CD4-positive, alpha-beta memory T cell (primary cell): ENCODE measurements around the gene TC2N. TPM values are rescaled to one million over a fixed set of nuclear protein-coding genes. Genes with fewer than 3 reads are reported as not detected.

Experiments
- CTCF ChIA-PET: fragments of 350-600 bp; sonication (Branson Sonifier 250); formaldehyde crosslinking; loops from one replicate; lab custom pipeline; 2021; ENCODE audit warnings: inconsistent platforms; ENCODE audit not compliant: partially characterized antibody; lab: Charles Lee
- POLR2A ChIA-PET: fragments of 350-600 bp; sonication (Branson Sonifier 250); formaldehyde crosslinking; loops from one replicate; lab custom pipeline; 2021; ENCODE audit not compliant: partially characterized antibody; lab: Charles Lee
- DNase-seq, 5 donors: peaks; one replicate each; pipeline versions ENCODE4 v3.0.0 to v3.0.0-alpha.2; 2020 to 2022; ENCODE audit warnings: mixed read lengths in 1 of 5
- H3K27ac ChIP-seq: one replicate; pipeline ENCODE4 v1.7.0; 2013; ENCODE audit warnings: low read depth, low read length
- H3K27me3 ChIP-seq: 2 replicates; pipeline ENCODE4 v1.7.0; 2013; ENCODE audit warnings: mild to moderate bottlenecking, low read length, moderate library complexity; ENCODE audit not compliant: insufficient read depth
- H3K36me3 ChIP-seq: 2 replicates; pipeline ENCODE4 v1.7.0; 2013; ENCODE audit warnings: mild to moderate bottlenecking, low read length, moderate library complexity; ENCODE audit not compliant: insufficient read depth
- H3K4me1 ChIP-seq: 2 replicates; pipeline ENCODE4 v1.7.0; 2013; ENCODE audit warnings: mild to moderate bottlenecking, low read length, moderate library complexity; ENCODE audit not compliant: insufficient read depth
- H3K4me3 ChIP-seq, 2 donors: one replicate each; pipeline ENCODE4 v1.7.0; 2013; ENCODE audit warnings: low read length in 2 of 2, mild to moderate bottlenecking in 1 of 2
- H3K9me3 ChIP-seq, 2 donors: one replicate each; pipeline ENCODE4 v1.7.0; 2013; ENCODE audit warnings: low read length in 2 of 2, control low read depth in 1 of 2; ENCODE audit not compliant: control insufficient read depth in 1 of 2
- H3K27ac Mint-ChIP-seq, 7 donors: one replicate each; pipeline ENCODE4 v1.8.0; 2020 to 2021; ENCODE audit warnings: mixed read lengths in 7 of 7, mild to moderate bottlenecking in 6 of 7, inconsistent platforms in 3 of 7, moderate library complexity in 3 of 7
- H3K27me3 Mint-ChIP-seq, 2 donors: one replicate each; pipeline ENCODE4 v1.8.0; 2020 to 2021; ENCODE audit warnings: mixed read lengths in 2 of 2
- H3K36me3 Mint-ChIP-seq, 2 donors: one replicate each; pipeline ENCODE4 v1.8.0; 2020 to 2021; ENCODE audit warnings: mixed read lengths in 2 of 2, inconsistent platforms in 1 of 2, mild to moderate bottlenecking in 1 of 2
- H3K4me1 Mint-ChIP-seq, 4 donors: one replicate each; pipeline ENCODE4 v1.8.0; 2020 to 2021; ENCODE audit warnings: mixed read lengths in 4 of 4, mild to moderate bottlenecking in 1 of 4
- H3K4me3 Mint-ChIP-seq, 8 donors: one replicate each; pipeline ENCODE4 v1.8.0; 2020 to 2021; ENCODE audit warnings: mixed read lengths in 8 of 8, mild to moderate bottlenecking in 7 of 8, moderate library complexity in 6 of 8, inconsistent platforms in 3 of 8
- H3K9me3 Mint-ChIP-seq, 8 donors: one replicate each; pipeline ENCODE4 v1.8.0; 2020 to 2021; ENCODE audit warnings: mixed read lengths in 8 of 8, mild to moderate bottlenecking in 5 of 8, inconsistent platforms in 3 of 8, moderate library complexity in 1 of 8
- intact Hi-C: fragments of 100-400 bp; cut with micrococcal nuclease; formaldehyde crosslinking; loops from one replicate; pipeline ENCODE4 v1.15.1; 2023
- polyA plus RNA-seq, 2 donors: library from polyadenylated mRNA; unstranded; fragments of 300-500 nt; fragmentation: Illumina TruSeq; gene quantifications; one replicate each; pipeline ENCODE4 v1.2.3, GENCODE V29; 2021
- total RNA-seq, 2 experiments: library from RNA; stranded (reverse); gene quantifications; one replicate each; pipeline ENCODE4 v1.2.3, GENCODE V29; 2021

TC2N gene
- total and polyA plus RNA-seq, 4 experiments from 2014 or later = 234 to 325 (median 291) TPM

DNA sequence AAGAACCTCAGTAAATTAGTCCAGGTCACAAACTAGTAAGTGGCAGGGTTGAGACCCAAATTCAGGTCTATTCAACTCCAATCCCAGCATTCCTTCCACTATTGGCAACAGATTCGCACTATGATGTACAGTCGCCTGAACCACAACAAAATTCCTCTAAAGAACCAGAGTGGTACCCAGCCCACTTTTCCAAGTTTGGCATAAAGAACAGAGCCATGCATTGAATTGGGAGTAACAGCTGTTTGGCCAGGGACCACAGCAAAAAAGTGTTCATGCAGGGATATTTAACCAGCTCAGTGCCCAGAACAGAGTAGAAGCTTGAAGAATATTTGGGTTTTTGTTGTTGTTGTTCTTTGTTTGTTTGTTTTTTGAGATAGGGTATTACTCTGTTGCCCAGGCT, 9.7 kb downstream of the TC2N start:
- Mint-ChIP-seq H3K36me3 (peaks cover 62 to 64% of the 10 kb centered on the region in 2 donors), H3K4me1 (peaks cover 65 to 100% (median 89%) of the 10 kb centered on the region in 4 donors), H3K4me3 (peak overlapping the region in 4 of 8 donors; percentile 5 to 87 (median 62)), H3K9me3 (no peaks in the 10 kb centered on the region), H3K27me3 (no peaks in the 10 kb centered on the region), H3K27ac (peak overlapping the region in 5 of 7 donors; percentile 25 to 95 (median 57))
- POLR2A ChIA-PET = interaction anchor here (1.0 to 9.0 kb wide), 9 partner anchors 11 to 72 kb away, joined by 3 to 193 read pairs (median 7); partner anchors contain the start of gene TC2N
- Histone ChIP-seq H3K9me3 (no peaks in the 10 kb centered on the region), H3K4me3 (no peak overlapping the region), H3K4me1 (peaks cover 93% of the 10 kb centered on the region), H3K27ac (no peak overlapping the region), H3K36me3 (peaks cover 35% of the 10 kb centered on the region), H3K27me3 (no peaks in the 10 kb centered on the region)
- intact Hi-C loops = loop anchor here (1.0 kb wide), 1 partner anchor 10 kb away; the partner anchor contains the start of gene TC2N
- no peak for DNase-seq
- CTCF ChIA-PET = interaction anchor here (1.4 to 1.9 kb wide), 2 partner anchors 54 to 249 kb away, joined by 5 to 10 read pairs; partner anchors contain the start of gene ATXN3

DNA sequence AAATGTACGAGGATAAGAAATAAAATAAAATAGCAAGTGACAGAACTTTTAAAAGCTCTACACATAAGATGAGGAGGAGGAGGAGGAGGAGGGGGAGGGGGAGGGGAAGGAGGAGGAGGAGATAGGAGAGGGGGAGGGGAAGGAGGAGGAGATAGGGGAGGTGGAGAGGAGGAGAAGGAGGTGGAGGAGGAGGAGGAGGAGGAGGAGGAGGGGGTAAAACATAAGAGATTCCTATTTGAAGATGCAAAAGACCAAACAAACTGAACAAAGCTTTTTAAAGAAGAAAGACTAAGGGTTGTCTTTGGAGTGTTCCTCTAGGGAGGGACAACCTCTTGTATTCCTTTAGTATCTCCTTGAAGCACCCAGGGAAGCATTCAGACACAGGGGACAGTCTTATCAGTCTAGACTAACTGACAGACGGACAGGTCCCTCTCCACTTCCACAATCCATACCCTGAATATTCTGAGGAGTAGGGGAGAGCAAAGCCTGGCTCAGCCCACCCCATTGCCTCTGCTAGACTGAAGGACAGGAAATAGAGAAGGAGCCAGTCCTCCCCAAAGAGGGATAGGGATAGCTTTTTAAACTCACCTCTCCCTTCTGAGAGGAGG, 12.9 kb downstream of the TC2N start:
- Mint-ChIP-seq H3K36me3 (peaks cover 63 to 71% of the 10 kb centered on the region in 2 donors), H3K4me1 (peaks cover 61 to 90% (median 80%) of the 10 kb centered on the region in 4 donors)
- POLR2A ChIA-PET = interaction anchor here (0.9 to 9.0 kb wide), 7 partner anchors 9 to 57 kb away, joined by 3 to 99 read pairs (median 7); partner anchors contain the start of gene TC2N

DNA sequence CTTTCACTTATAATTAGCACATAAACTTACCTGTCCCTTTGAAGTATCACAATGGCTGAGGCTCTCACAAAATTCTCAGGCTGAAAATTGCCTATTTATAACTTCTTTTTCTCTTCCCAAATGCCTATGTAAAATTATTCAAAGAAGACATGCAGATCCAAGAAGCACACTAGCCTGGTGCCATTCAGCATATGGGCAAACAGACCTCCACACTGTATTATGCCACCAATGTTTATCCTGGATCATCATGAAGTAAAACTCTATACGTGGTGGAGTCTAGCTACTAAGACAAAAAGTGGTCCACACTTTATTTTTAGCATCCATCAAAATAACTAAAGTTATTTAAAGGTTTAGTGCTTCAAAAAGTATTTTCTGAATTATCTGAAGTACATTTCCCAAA, 15.8 kb downstream of the TC2N start:
- no peaks in the 10 kb centered on the region for H3K9me3 Mint-ChIP-seq
- no peak for DNase-seq
- Histone ChIP-seq H3K4me3 (no peak overlapping the region), H3K4me1 (peaks cover 49% of the 10 kb centered on the region), H3K9me3 (no peaks in the 10 kb centered on the region), H3K27me3 (no peaks in the 10 kb centered on the region), H3K36me3 (peaks cover 40% of the 10 kb centered on the region), H3K27ac (no peak overlapping the region)
- peaks cover 54 to 87% (median 76%) of the 10 kb centered on the region in 4 donors for H3K4me1 Mint-ChIP-seq
- H3K4me3 Mint-ChIP-seq = no peak overlapping the region
- intact Hi-C loops = loop anchor here (2.0 kb wide), 1 partner anchor 15 kb away; the partner anchor contains the start of gene TC2N
- ChIA-PET CTCF (interaction anchor here (1.1 to 1.9 kb wide), 2 partner anchors 16 to 59 kb away, joined by 4 to 8 read pairs; no protein-coding TSS in a partner anchor), POLR2A (interaction anchor here (1.0 to 3.2 kb wide), 8 partner anchors 8 to 60 kb away, joined by 3 to 9 read pairs (median 4); partner anchors contain the start of gene TC2N)
- peaks cover 64 to 78% of the 10 kb centered on the region in 2 donors for H3K36me3 Mint-ChIP-seq
- no peaks in the 10 kb centered on the region for H3K27me3 Mint-ChIP-seq
- H3K27ac Mint-ChIP-seq = peak overlapping the region in 4 of 7 donors; percentile 11 to 84 (median 64)

More for the DNA sequence above, 12.9 kb downstream of the TC2N start:
- no peaks in the 10 kb centered on the region for H3K27me3 ChIP-seq
- peak overlapping the region in 6 of 8 donors; percentile 27 to 77 (median 60) for H3K4me3 Mint-ChIP-seq
- H3K27ac ChIP-seq = no peak overlapping the region
- no peak overlapping the region for H3K4me3 ChIP-seq
- peak overlapping the region; percentile 65 to 91 (median 86) for H3K27ac Mint-ChIP-seq
- no peaks in the 10 kb centered on the region for H3K9me3 ChIP-seq
- no peaks in the 10 kb centered on the region for H3K9me3 Mint-ChIP-seq
- peaks cover 68% of the 10 kb centered on the region for H3K4me1 ChIP-seq
- CTCF ChIA-PET = interaction anchor here (1.4 to 3.5 kb wide), 3 partner anchors 13 to 57 kb away, joined by 3 to 13 read pairs (median 9); partner anchors contain the start of gene TC2N
- peaks cover 44% of the 10 kb centered on the region for H3K36me3 ChIP-seq
- intact Hi-C loops = no loop called here
- no peak for DNase-seq
- no peaks in the 10 kb centered on the region for H3K27me3 Mint-ChIP-seq

DNA sequence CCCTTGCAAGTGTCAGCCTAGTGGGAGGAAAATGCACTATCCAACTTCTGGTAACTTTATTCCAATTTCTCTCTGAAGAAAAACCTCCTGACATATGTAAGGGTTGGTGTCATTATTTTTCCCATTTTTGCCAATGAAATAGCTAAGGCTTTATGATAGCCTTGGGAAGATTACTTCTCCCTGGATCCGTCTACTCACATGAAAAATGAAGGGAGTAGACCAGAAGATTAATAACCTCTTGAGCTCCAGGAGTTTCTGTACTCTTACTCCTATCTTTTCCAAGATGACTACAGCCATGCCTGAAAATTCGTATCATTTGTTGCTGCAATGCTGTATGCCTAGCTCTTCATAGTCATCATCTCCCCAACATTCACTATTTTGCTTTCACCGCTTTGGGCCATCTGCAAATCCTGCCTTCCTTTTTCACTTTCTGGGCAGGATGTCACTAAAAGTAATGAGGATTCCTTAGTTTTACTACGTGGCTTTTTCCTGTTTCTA, 18.8 kb downstream of the TC2N start:
- no peak overlapping the region for H3K27ac ChIP-seq
- CTCF ChIA-PET = interaction anchor here (0.9 to 1.1 kb wide), 2 partner anchors 13 to 63 kb away, joined by 3 to 4 read pairs; no protein-coding TSS in a partner anchor
- DNase-seq = no peak
- peaks cover 27% of the 10 kb centered on the region for H3K36me3 ChIP-seq
- intact Hi-C loops = no loop called here
- no peaks in the 10 kb centered on the region for H3K9me3 Mint-ChIP-seq
- H3K4me1 Mint-ChIP-seq = peaks cover 45 to 77% (median 67%) of the 10 kb centered on the region in 4 donors
- peaks cover 60 to 75% of the 10 kb centered on the region in 2 donors for H3K36me3 Mint-ChIP-seq
- H3K9me3 ChIP-seq = no peaks in the 10 kb centered on the region
- H3K27me3 ChIP-seq = no peaks in the 10 kb centered on the region
- no peak overlapping the region for H3K4me3 ChIP-seq
- H3K4me3 Mint-ChIP-seq = no peak overlapping the region
- no peaks in the 10 kb centered on the region for H3K27me3 Mint-ChIP-seq
- peaks cover 32% of the 10 kb centered on the region for H3K4me1 ChIP-seq
- H3K27ac Mint-ChIP-seq = peak overlapping the region in 4 of 7 donors; percentile 17 to 68 (median 33)
- POLR2A ChIA-PET = interaction anchor here (0.7 to 1.3 kb wide), 5 partner anchors 9 to 63 kb away, joined by 3 to 7 read pairs (median 3); partner anchors contain the start of gene TC2N

DNA sequence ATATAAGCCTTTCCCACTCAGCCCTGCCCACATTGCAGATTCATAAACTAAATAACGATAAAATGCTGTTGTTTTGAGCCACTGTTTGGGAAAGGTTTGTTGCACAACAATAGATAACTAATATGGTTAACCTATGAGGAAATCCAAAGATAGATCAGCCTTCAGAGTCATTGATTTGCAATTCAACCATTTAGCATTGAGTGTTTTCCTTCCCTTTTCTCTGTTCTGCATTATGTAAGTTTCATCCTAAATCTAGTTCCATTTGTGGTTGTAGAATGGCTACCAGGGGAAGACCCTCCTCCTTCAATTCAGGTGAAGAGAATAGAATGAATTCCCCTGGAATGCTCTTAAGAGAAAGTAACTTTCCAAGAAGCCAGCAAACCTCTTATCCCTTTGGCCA, 19.6 kb downstream of the TC2N start:
- POLR2A ChIA-PET = interaction anchor here (1.0 to 3.6 kb wide), 6 partner anchors 9 to 62 kb away, joined by 3 to 31 read pairs (median 5); partner anchors contain the start of gene TC2N

DNA sequence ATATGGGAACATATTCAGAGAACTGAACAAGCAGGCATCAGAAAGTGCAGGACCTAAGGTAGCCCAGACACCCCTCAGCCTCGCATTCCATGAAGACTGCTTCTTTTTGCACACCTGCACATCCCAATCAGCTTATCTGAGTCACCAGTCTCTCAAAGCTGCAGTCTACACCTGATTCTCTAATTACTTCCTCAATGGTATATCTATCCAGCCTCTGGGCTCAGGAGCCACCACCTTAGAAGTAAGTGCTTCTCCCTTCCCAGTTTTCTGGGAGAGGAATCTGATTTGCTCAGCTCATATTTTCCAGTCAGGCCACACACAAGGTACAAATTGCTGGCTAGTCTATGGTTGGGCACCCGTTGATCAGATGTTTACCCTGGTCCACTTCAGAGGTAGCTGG, 21.7 kb downstream of the TC2N start:
- no peak overlapping the region for H3K27ac ChIP-seq
- H3K9me3 ChIP-seq = no peaks in the 10 kb centered on the region
- no peak overlapping the region for H3K4me3 Mint-ChIP-seq
- peaks cover 57 to 74% of the 10 kb centered on the region in 2 donors for H3K36me3 Mint-ChIP-seq
- POLR2A ChIA-PET = interaction anchor here (0.7 to 3.6 kb wide), 13 partner anchors 10 to 66 kb away, joined by 3 to 31 read pairs (median 9); partner anchors contain the start of gene TC2N
- peak overlapping the region in 3 of 7 donors; percentile 27 to 69 (median 42) for H3K27ac Mint-ChIP-seq
- H3K27me3 ChIP-seq = no peaks in the 10 kb centered on the region
- peaks cover 51 to 86% (median 70%) of the 10 kb centered on the region in 4 donors for H3K4me1 Mint-ChIP-seq
- no peak for DNase-seq
- intact Hi-C loops = no loop called here
- peaks cover 47% of the 10 kb centered on the region for H3K4me1 ChIP-seq
- H3K36me3 ChIP-seq = peaks cover 11% of the 10 kb centered on the region
- no peaks in the 10 kb centered on the region for H3K9me3 Mint-ChIP-seq
- H3K27me3 Mint-ChIP-seq = no peaks in the 10 kb centered on the region
- no peak overlapping the region for H3K4me3 ChIP-seq
- CTCF ChIA-PET = interaction anchor here (1.1 to 2.6 kb wide), 6 partner anchors 11 to 196 kb away, joined by 3 to 13 read pairs (median 4); no protein-coding TSS in a partner anchor

More for the DNA sequence above, 19.6 kb downstream of the TC2N start:
- no peaks in the 10 kb centered on the region for H3K9me3 ChIP-seq
- H3K27me3 ChIP-seq = no peaks in the 10 kb centered on the region
- H3K27ac ChIP-seq = no peak overlapping the region
- H3K4me3 ChIP-seq = no peak overlapping the region
- H3K4me3 Mint-ChIP-seq = peak overlapping the region in 1 of 8 donors; percentile 9
- CTCF ChIA-PET = interaction anchor here (1.0 kb wide), 1 partner anchor 45 kb away, joined by 4 read pairs; no protein-coding TSS in a partner anchor
- DNase-seq = no peak
- no peaks in the 10 kb centered on the region for H3K9me3 Mint-ChIP-seq
- peaks cover 25% of the 10 kb centered on the region for H3K36me3 ChIP-seq
- H3K27ac Mint-ChIP-seq = peak overlapping the region; percentile 10 to 84 (median 52)
- H3K4me1 Mint-ChIP-seq = peaks cover 46 to 78% (median 67%) of the 10 kb centered on the region in 4 donors
- no peaks in the 10 kb centered on the region for H3K27me3 Mint-ChIP-seq
- peaks cover 34% of the 10 kb centered on the region for H3K4me1 ChIP-seq
- intact Hi-C loops = no loop called here
- peaks cover 60 to 77% of the 10 kb centered on the region in 2 donors for H3K36me3 Mint-ChIP-seq
